ENCODE data around the gene LAYN.

Gene LAYN

GRCh38 chr11:111559800-111560464 lies 19.4 kb downstream of the LAYN start:
- no peak for TF ChIP-seq CTCF (IDR thresholded peaks at IDR 0.05; ENCODE audit: low read depth, low read length)
- no peak overlapping the region for H3K4me3 ChIP-seq (replicated peaks in 1 of 2; ENCODE audit: low read depth in 2 of 2, low read length in 2 of 2)
- DNase-seq (ENCODE audit: low read depth in 2 of 2), result no peak

- no peak for TF ChIP-seq CTCF (IDR thresholded peaks at IDR 0.05; ENCODE audit: low read depth, low read length)
- DNase-seq (ENCODE audit: low read depth in 2 of 2), result no peak
- H3K4me3 ChIP-seq (replicated peaks in 1 of 2; ENCODE audit: low read depth in 2 of 2, low read length in 2 of 2), result no peak overlapping the region
Observed at GRCh38 chr11:111560800-111561199, 20.3 kb downstream of the LAYN start.

GRCh38 chr11:111561306-111561705 lies 20.8 kb downstream of the LAYN start:
- TF ChIP-seq CTCF (IDR thresholded peaks at IDR 0.05; ENCODE audit: low read depth, low read length), result no peak
- peak in 1 of 2 donors; percentile 28 for DNase-seq (ENCODE audit: low read depth in 2 of 2)
- H3K4me3 ChIP-seq (replicated peaks in 1 of 2; ENCODE audit: low read depth in 2 of 2, low read length in 2 of 2), result no peak overlapping the region

GRCh38 chr11:111561791-111562325 lies 21.3 kb downstream of the LAYN start:
- no peak for TF ChIP-seq CTCF (IDR thresholded peaks at IDR 0.05; ENCODE audit: low read depth, low read length)

GRCh38 chr11:111562692-111563389 lies 22.3 kb downstream of the LAYN start:
- H3K4me3 ChIP-seq (replicated peaks in 1 of 2; ENCODE audit: low read depth in 2 of 2, low read length in 2 of 2), result no peak overlapping the region
- TF ChIP-seq CTCF (IDR thresholded peaks at IDR 0.05; ENCODE audit: low read depth, low read length), result no peak
- DNase-seq (ENCODE audit: low read depth in 2 of 2), result no peak

More at GRCh38 chr11:111561791-111562325, 21.3 kb downstream of the LAYN start:
- no peak overlapping the region for H3K4me3 ChIP-seq (replicated peaks in 1 of 2; ENCODE audit: low read depth in 2 of 2, low read length in 2 of 2)
- peak; percentile 66 to 84 for DNase-seq (ENCODE audit: low read depth in 2 of 2)

GRCh38 chr11:111565114-111565720 lies 24.7 kb downstream of the LAYN start:
- TF ChIP-seq CTCF (IDR thresholded peaks at IDR 0.05; ENCODE audit: low read depth, low read length), result peak; percentile 84
- no peak overlapping the region for H3K4me3 ChIP-seq (replicated peaks in 1 of 2; ENCODE audit: low read depth in 2 of 2, low read length in 2 of 2)
- peak; percentile 84 to 86 for DNase-seq (ENCODE audit: low read depth in 2 of 2)

All from cardiac fibroblast (primary cell).